Hepatocyte (in vitro differentiated cells): ENCODE data around the gene PRPS2. TPM values are rescaled to one million over a fixed set of nuclear protein-coding genes. Genes with fewer than 3 reads are reported as not detected.

Source experiments
- DNase-seq: peaks from one replicate; pipeline ENCODE4 v3.0.0-alpha.2; 2016; ENCODE audit warnings: low spot score
- H2AFZ ChIP-seq: fragments of 200-600 bp; sonication (generic); 2 replicates; pipeline ENCODE4 v1.6.0; 2016; ENCODE audit warnings: antibody characterized with exemption, mild to moderate bottlenecking
- H3K27ac ChIP-seq: fragments of 200-600 bp; sonication (generic); 2 replicates; pipeline ENCODE4 v1.5.1; 2016; ENCODE audit warnings: mild to moderate bottlenecking
- H3K27me3 ChIP-seq: fragments of 200-600 bp; sonication (generic); 2 replicates; pipeline ENCODE4 v1.6.1; 2016
- H3K36me3 ChIP-seq: fragments of 200-600 bp; sonication (generic); replicated peaks from 2 replicates; pipeline ENCODE4 v1.5.1; 2016; ENCODE audit warnings: low read depth; ENCODE audit not compliant: insufficient read depth
- H3K4me1 ChIP-seq: fragments of 200-600 bp; sonication (generic); 2 replicates; pipeline ENCODE4 v1.5.1; 2016; ENCODE audit warnings: mild to moderate bottlenecking, moderate library complexity; ENCODE audit not compliant: insufficient read depth
- H3K4me2 ChIP-seq: fragments of 200-600 bp; sonication (generic); 2 replicates; pipeline ENCODE4 v1.6.0; 2016
- H3K4me3 ChIP-seq: fragments of 200-600 bp; sonication (generic); 2 replicates; pipeline ENCODE4 v1.5.1; 2016; ENCODE audit warnings: mild to moderate bottlenecking
- H3K79me2 ChIP-seq: fragments of 200-600 bp; sonication (generic); 2 replicates; pipeline ENCODE4 v1.6.0; 2017; ENCODE audit warnings: mild to moderate bottlenecking
- H3K9me2 ChIP-seq: fragments of 200-600 bp; sonication (generic); replicated peaks from 2 replicates; pipeline ENCODE4 v1.6.0; 2017; ENCODE audit warnings: mild to moderate bottlenecking; ENCODE audit not compliant: insufficient read depth
- H3K9me3 ChIP-seq: fragments of 200-600 bp; sonication (generic); 2 replicates; pipeline ENCODE4 v1.5.1; 2016; ENCODE audit warnings: low read depth, mild to moderate bottlenecking
- H4K20me1 ChIP-seq: fragments of 200-600 bp; sonication (generic); 2 replicates; pipeline ENCODE4 v1.6.0; 2016; ENCODE audit warnings: mild to moderate bottlenecking; ENCODE audit not compliant: insufficient read depth, poor library complexity, severe bottlenecking
- EZH2 ChIP-seq: fragments of 200-600 bp; sonication (generic); IDR thresholded peaks from 2 replicates; pipeline ENCODE4 v1.6.1; 2016; ENCODE audit warnings: antibody characterized with exemption, mild to moderate bottlenecking, borderline replicate concordance
- EZH2phosphoT487 ChIP-seq: fragments of 200-600 bp; sonication (generic); IDR thresholded peaks from one replicate; pipeline ENCODE4 v1.6.1; 2018; ENCODE audit warnings: antibody characterized with exemption, mild to moderate bottlenecking, low read depth, moderate library complexity; ENCODE audit not compliant: unreplicated experiment, severe bottlenecking
- WGBS: methylation state at CpG from one replicate; pipeline ENCODE4 v1.1.6; 2016; ENCODE audit warnings: low lambda C conversion rate; ENCODE audit errors: missing lambda C conversion rate; 5-methylcytosine and 5-hydroxymethylcytosine counted together
- polyA plus RNA-seq: library from polyadenylated mRNA; unstranded; fragments of >200 nt; fragmentation: Nextera tagmentation; extraction: Ambion mirVana; gene quantifications from 2 replicates; pipeline ENCODE4 v1.2.1, GENCODE V29; 2016
- total RNA-seq: library from RNA; depleted of rRNA; stranded (reverse); fragments of >200 nt; gene quantifications from 2 replicates; pipeline ENCODE4 v1.2.3, GENCODE V29; 2014
- TF ChIP-seq, protein P1 (sequence below): fragments of 200-600 bp; sonication (generic); IDR thresholded peaks from 2 replicates; pipeline ENCODE4 v1.5.1; 2016; ENCODE audit warnings: antibody characterized with exemption, mild to moderate bottlenecking; ENCODE audit not compliant: poor library complexity

Gene PRPS2
- total and polyA plus RNA-seq, 2 experiments from 2014 or later: 60.8 to 64.1 TPM

DNA sequence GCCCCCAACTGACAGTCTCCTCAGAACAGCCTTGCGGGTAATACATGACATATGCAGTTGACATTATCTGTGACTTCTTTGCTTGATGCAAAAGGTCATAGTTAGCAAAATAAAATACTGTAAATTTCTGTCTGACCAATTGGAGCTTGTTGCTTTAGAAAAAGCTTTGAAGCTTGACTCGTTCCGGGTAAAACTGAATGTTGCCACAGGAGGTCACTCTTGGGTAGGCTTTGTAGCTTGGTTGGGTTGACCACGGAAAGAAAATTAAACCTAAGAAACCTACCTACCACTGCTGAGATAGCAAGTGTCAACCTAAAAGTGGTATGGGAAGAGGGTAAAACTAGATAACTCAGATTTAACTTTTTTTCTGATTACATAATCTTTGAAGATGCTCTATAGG, 23.2 kb downstream of the PRPS2 start:
- no peaks in the 10 kb centered on the region for H4K20me1 ChIP-seq
- no peaks in the 10 kb centered on the region for H3K4me1 ChIP-seq
- 35% methylated on average over 4 of the region's 4 CpGs for WGBS
- H3K9me3 ChIP-seq: no peaks in the 10 kb centered on the region
- no peak overlapping the region for H3K4me3 ChIP-seq
- no peak overlapping the region for H2AFZ ChIP-seq
- TF ChIP-seq EZH2phosphoT487: no peak
- TF ChIP-seq, protein P1, sequence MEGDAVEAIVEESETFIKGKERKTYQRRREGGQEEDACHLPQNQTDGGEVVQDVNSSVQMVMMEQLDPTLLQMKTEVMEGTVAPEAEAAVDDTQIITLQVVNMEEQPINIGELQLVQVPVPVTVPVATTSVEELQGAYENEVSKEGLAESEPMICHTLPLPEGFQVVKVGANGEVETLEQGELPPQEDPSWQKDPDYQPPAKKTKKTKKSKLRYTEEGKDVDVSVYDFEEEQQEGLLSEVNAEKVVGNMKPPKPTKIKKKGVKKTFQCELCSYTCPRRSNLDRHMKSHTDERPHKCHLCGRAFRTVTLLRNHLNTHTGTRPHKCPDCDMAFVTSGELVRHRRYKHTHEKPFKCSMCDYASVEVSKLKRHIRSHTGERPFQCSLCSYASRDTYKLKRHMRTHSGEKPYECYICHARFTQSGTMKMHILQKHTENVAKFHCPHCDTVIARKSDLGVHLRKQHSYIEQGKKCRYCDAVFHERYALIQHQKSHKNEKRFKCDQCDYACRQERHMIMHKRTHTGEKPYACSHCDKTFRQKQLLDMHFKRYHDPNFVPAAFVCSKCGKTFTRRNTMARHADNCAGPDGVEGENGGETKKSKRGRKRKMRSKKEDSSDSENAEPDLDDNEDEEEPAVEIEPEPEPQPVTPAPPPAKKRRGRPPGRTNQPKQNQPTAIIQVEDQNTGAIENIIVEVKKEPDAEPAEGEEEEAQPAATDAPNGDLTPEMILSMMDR: peak; percentile 62
- no peak for TF ChIP-seq EZH2
- no peaks in the 10 kb centered on the region for H3K79me2 ChIP-seq
- no peaks in the 10 kb centered on the region for H3K9me2 ChIP-seq
- DNase-seq: peak; percentile 54
- H3K27ac ChIP-seq: no peak overlapping the region
- no peaks in the 10 kb centered on the region for H3K36me3 ChIP-seq
- H3K27me3 ChIP-seq: no peaks in the 10 kb centered on the region
- no peak overlapping the region for H3K4me2 ChIP-seq

DNA sequence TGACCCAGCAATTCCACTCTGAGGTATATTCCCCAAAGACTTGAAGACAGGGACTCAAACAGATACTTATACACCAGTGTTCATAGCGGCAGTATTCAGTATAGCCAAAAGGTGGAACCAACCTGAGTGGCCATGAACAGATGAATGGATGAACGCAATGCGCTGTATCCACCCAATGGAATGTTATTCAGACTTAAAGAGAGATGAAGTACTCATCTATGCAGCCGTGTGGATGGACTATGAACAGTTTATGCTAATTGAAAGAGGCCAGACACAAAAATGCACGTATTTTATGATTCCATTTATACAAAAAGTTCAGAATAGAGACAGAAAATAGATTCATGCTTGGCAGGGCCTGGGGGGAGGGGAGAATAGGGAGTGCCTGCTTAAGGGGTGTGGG, 26.3 kb downstream of the PRPS2 start:
- WGBS: 77% methylated on average over 5 of the region's 5 CpGs
- H3K4me3 ChIP-seq: no peak overlapping the region
- no peaks in the 10 kb centered on the region for H3K27me3 ChIP-seq
- TF ChIP-seq EZH2phosphoT487: no peak
- TF ChIP-seq, protein P1: no peak
- TF ChIP-seq EZH2: no peak
- H3K4me1 ChIP-seq: no peaks in the 10 kb centered on the region
- no peaks in the 10 kb centered on the region for H3K36me3 ChIP-seq
- H3K9me3 ChIP-seq: no peaks in the 10 kb centered on the region
- H2AFZ ChIP-seq: no peak overlapping the region
- no peak overlapping the region for H3K4me2 ChIP-seq
- no peak for DNase-seq
- H3K27ac ChIP-seq: no peak overlapping the region
- no peaks in the 10 kb centered on the region for H4K20me1 ChIP-seq
- H3K79me2 ChIP-seq: no peaks in the 10 kb centered on the region
- no peaks in the 10 kb centered on the region for H3K9me2 ChIP-seq

DNA sequence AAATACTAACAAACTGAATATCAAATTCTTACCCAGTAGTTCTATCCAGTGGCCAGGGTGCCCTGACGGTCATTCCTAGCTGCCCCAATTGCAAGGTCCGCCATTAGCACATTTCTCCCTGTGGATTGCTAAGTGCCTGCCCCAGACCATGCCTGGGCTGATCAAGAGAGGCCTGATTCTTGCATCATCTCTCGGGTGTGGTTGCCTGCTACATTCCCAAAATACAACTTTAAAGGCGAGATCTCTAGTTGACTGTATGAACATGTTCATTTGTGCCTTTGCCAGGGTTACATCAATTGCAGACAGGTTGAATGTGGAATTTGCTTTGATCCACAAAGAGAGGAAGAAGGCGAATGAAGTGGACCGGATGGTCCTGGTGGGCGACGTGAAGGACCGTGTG, 28.0 kb downstream of the PRPS2 start:
- no peak overlapping the region for H2AFZ ChIP-seq
- 81% methylated on average over 9 of the region's 9 CpGs for WGBS

DNA sequence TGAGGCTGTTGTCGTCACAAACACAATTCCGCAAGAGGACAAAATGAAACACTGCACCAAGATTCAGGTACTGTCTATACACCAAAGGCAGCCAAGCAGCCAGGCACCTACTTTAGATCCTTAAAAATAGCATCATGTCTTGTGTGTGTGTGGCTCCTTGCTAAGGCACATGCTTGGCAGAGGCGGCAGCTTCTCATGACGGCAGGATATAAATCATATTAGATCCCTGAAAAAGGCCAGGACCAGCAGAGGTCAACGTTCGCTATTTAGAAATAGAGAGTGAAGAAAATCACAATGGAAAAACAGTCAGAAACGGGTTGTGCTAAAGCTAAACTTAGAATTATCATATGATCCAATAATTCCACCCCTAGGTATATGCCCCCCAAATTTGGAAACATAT, 29.5 kb downstream of the PRPS2 start:
- no peaks in the 10 kb centered on the region for H3K4me1 ChIP-seq
- no peak overlapping the region for H3K4me3 ChIP-seq
- H3K79me2 ChIP-seq: no peaks in the 10 kb centered on the region
- no peak for DNase-seq
- WGBS: 83% methylated on average over 7 of the region's 7 CpGs
- H3K9me2 ChIP-seq: no peaks in the 10 kb centered on the region
- H3K27me3 ChIP-seq: no peaks in the 10 kb centered on the region
- H3K4me2 ChIP-seq: no peak overlapping the region
- no peaks in the 10 kb centered on the region for H4K20me1 ChIP-seq
- no peak overlapping the region for H3K27ac ChIP-seq
- H2AFZ ChIP-seq: no peak overlapping the region
- H3K36me3 ChIP-seq: no peaks in the 10 kb centered on the region
- TF ChIP-seq EZH2phosphoT487: no peak
- TF ChIP-seq EZH2: no peak
- TF ChIP-seq, protein P1: no peak
- no peaks in the 10 kb centered on the region for H3K9me3 ChIP-seq

More for the DNA sequence above, 28.0 kb downstream of the PRPS2 start:
- no peak for TF ChIP-seq EZH2phosphoT487
- TF ChIP-seq, protein P1: no peak
- TF ChIP-seq EZH2: no peak
- H3K79me2 ChIP-seq: no peaks in the 10 kb centered on the region
- no peaks in the 10 kb centered on the region for H3K27me3 ChIP-seq
- no peak overlapping the region for H3K4me3 ChIP-seq
- no peaks in the 10 kb centered on the region for H3K36me3 ChIP-seq
- no peaks in the 10 kb centered on the region for H3K9me2 ChIP-seq
- no peaks in the 10 kb centered on the region for H4K20me1 ChIP-seq
- no peak overlapping the region for H3K4me2 ChIP-seq
- H3K27ac ChIP-seq: no peak overlapping the region
- H3K9me3 ChIP-seq: no peaks in the 10 kb centered on the region
- H3K4me1 ChIP-seq: no peaks in the 10 kb centered on the region
- no peak for DNase-seq
